Fibroblast of the aortic adventitia (primary cell): ENCODE results near the gene SYNE1. TPM values are rescaled to one million over a fixed set of nuclear protein-coding genes. Genes with fewer than 3 reads are reported as not detected.

Experiments
- DNase-seq: peaks from one replicate; pipeline ENCODE4 v3.0.0-alpha.2; 2010; ENCODE audit warnings: low read depth
- H3K4me3 ChIP-seq: 2 replicates; pipeline ENCODE4 v1.5.1; 2011; ENCODE audit warnings: low read depth, mild to moderate bottlenecking, control low read depth, low read length, moderate library complexity
- CTCF ChIP-seq: IDR thresholded peaks from 2 replicates; pipeline ENCODE4 v1.5.1; 2011; ENCODE audit warnings: mild to moderate bottlenecking, low read length, control low read depth, inconsistent platforms; ENCODE audit not compliant: insufficient read depth
- total RNA-seq: library from RNA; depleted of rRNA; stranded (reverse); fragments of >200 nt; gene quantifications from 2 replicates; pipeline ENCODE4 v1.2.3, GENCODE V29; 2012; ENCODE audit warnings: low replicate concordance

The SYNE1 gene
- total RNA-seq, 1 donor = 193 TPM

GRCh38 chr6:152587473-152587872 lies 49.7 kb downstream of the SYNE1 start:
- no peak for DNase-seq
- TF ChIP-seq CTCF = no peak
- H3K4me3 ChIP-seq = no peak overlapping the region

- TF ChIP-seq CTCF = no peak
- H3K4me3 ChIP-seq = no peak overlapping the region
- DNase-seq = no peak
These were observed 51.9 kb downstream of the SYNE1 start for GRCh38 chr6:152585236-152585635.

GRCh38 chr6:152583888-152584287 lies 53.3 kb downstream of the SYNE1 start:
- TF ChIP-seq CTCF = no peak
- no peak for DNase-seq
- H3K4me3 ChIP-seq = no peak overlapping the region

GRCh38 chr6:152576525-152576924 lies 60.6 kb downstream of the SYNE1 start:
- no peak overlapping the region for H3K4me3 ChIP-seq
- no peak for TF ChIP-seq CTCF
- DNase-seq = no peak

DNA sequence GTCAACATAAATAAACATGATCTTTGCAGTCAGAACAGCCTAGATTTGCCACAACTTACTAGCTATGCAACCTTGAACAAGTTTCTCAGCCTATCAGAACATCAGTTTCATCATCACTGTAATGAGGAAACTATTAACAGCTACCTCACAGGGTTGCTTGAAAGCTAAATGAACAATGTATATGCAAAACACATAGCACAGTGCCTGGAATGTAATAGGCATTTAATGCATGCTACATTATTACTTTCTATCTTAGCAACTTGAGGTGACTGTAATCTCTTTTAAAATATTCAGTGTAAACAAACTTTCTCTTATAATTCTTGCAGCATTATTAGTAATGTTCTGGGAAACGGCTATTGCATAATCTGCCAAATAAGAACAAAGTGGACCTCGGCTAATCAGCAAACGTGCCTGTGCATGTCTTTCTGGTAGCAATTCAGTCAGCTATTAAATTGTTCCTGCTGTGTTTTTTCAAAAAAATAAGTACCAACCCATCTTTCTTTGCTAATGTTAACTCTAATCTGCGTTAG lies 61.5 kb downstream of the SYNE1 start:
- no peak for TF ChIP-seq CTCF
- peak; percentile 76 for DNase-seq
- no peak overlapping the region for H3K4me3 ChIP-seq

- no peak overlapping the region for H3K4me3 ChIP-seq
- no peak for TF ChIP-seq CTCF
- no peak for DNase-seq
These were observed 62.0 kb downstream of the SYNE1 start for GRCh38 chr6:152575161-152575560.

GRCh38 chr6:152573762-152574161 lies 63.4 kb downstream of the SYNE1 start:
- no peak for TF ChIP-seq CTCF
- no peak overlapping the region for H3K4me3 ChIP-seq
- DNase-seq = no peak
